Neuronal stem cell (in vitro differentiated cells): ENCODE results near the gene TENT5D.
"Not testable (repeated sequence)": the region's sequence is repeated elsewhere in the genome, so short reads cannot be mapped to it uniquely, and the experiment has no call there.

Experiments
- DNase-seq: peaks from one replicate; pipeline ENCODE4 v3.0.0-alpha.2; 2013; ENCODE audit warnings: low spot score
- H2AFZ ChIP-seq: one replicate; pipeline ENCODE4 v1.6.1; 2013; ENCODE audit warnings: mild to moderate bottlenecking, low read length, inconsistent platforms
- H2AK5ac ChIP-seq: 2 replicates; pipeline ENCODE4 v1.6.1; 2013; ENCODE audit warnings: low read depth, mild to moderate bottlenecking, inconsistent platforms, low read length, moderate library complexity, mixed read lengths
- H2BK120ac ChIP-seq: 2 replicates; pipeline ENCODE4 v1.6.1; 2013; ENCODE audit warnings: low read depth, mild to moderate bottlenecking, inconsistent platforms, low read length, moderate library complexity, mixed read lengths
- H2BK12ac ChIP-seq: one replicate; pipeline ENCODE4 v1.6.1; 2013; ENCODE audit warnings: low read length, inconsistent platforms
- H2BK15ac ChIP-seq: 2 replicates; pipeline ENCODE4 v1.6.1; 2013; ENCODE audit warnings: mild to moderate bottlenecking, low read length, inconsistent platforms, mixed read lengths
- H2BK5ac ChIP-seq: one replicate; pipeline ENCODE4 v1.6.1; 2013; ENCODE audit warnings: inconsistent platforms, mild to moderate bottlenecking, low read length, moderate library complexity
- H3K14ac ChIP-seq: one replicate; pipeline ENCODE4 v1.6.1; 2013; ENCODE audit warnings: low read length, inconsistent platforms
- H3K18ac ChIP-seq: 2 replicates; pipeline ENCODE4 v1.6.1; 2013; ENCODE audit warnings: low read length, inconsistent platforms
- H3K23ac ChIP-seq: 2 replicates; pipeline ENCODE4 v1.6.1; 2013; ENCODE audit warnings: low read depth, mild to moderate bottlenecking, mixed read lengths, low read length, inconsistent platforms; ENCODE audit not compliant: poor library complexity
- H3K27ac ChIP-seq: replicated peaks from 3 replicates; pipeline ENCODE4 v1.5.1; 2013; ENCODE audit warnings: low read length, inconsistent platforms
- H3K27me3 ChIP-seq, 3 experiments: 2 replicates each; pipeline ENCODE4 v1.6.1; 2013; ENCODE audit warnings: low read length in 3 of 3, mild to moderate bottlenecking in 2 of 3, inconsistent platforms in 1 of 3, low read depth in 1 of 3, mixed read lengths in 1 of 3, moderate library complexity in 1 of 3; ENCODE audit not compliant: control insufficient read depth in 3 of 3, insufficient read depth in 3 of 3
- H3K36me3 ChIP-seq, 2 donors: replicated peaks in 1 of 2; 2 replicates each; pipeline ENCODE4 v1.6.1; 2013; ENCODE audit warnings: low read length in 2 of 2; ENCODE audit not compliant: control insufficient read depth in 2 of 2, insufficient read depth in 2 of 2
- H3K4ac ChIP-seq: 2 replicates; pipeline ENCODE4 v1.6.1; 2013; ENCODE audit warnings: inconsistent platforms, mild to moderate bottlenecking, low read length, moderate library complexity
- H3K4me1 ChIP-seq, 2 donors: 1 replicate in 1 of 2; 2 replicates in 1 of 2; pipeline ENCODE4 v1.6.1; 2013; ENCODE audit warnings: low read length in 2 of 2, low read depth in 1 of 2; ENCODE audit not compliant: control insufficient read depth in 2 of 2, insufficient read depth in 1 of 2
- H3K4me2 ChIP-seq: one replicate; pipeline ENCODE4 v1.6.1; 2013; ENCODE audit warnings: mild to moderate bottlenecking, low read length, inconsistent platforms; ENCODE audit not compliant: insufficient read depth, poor library complexity, severe bottlenecking
- H3K4me3 ChIP-seq, 2 donors: 2 replicates each; pipeline ENCODE4 v1.5.1; 2013; ENCODE audit warnings: low read length in 2 of 2, mild to moderate bottlenecking in 2 of 2, inconsistent platforms in 1 of 2, moderate library complexity in 1 of 2
- H3K79me1 ChIP-seq: one replicate; pipeline ENCODE4 v1.6.1; 2013; ENCODE audit warnings: low read depth, mild to moderate bottlenecking, inconsistent platforms, low read length, moderate library complexity
- H3K9ac ChIP-seq: one replicate; pipeline ENCODE4 v1.6.1; 2013; ENCODE audit warnings: mild to moderate bottlenecking, low read depth, low read length, inconsistent platforms; ENCODE audit not compliant: poor library complexity
- H3K9me3 ChIP-seq, 2 donors: replicated peaks in 1 of 2; 2 replicates each; pipeline versions ENCODE3 to v1.6.1; 2013; ENCODE audit warnings: low read length in 2 of 2, mild to moderate bottlenecking in 2 of 2, inconsistent platforms in 1 of 2, low read depth in 1 of 2, mixed read lengths in 1 of 2, moderate library complexity in 1 of 2; ENCODE audit not compliant: control insufficient read depth in 2 of 2, insufficient read depth in 1 of 2
- H4K8ac ChIP-seq: one replicate; pipeline ENCODE4 v1.6.1; 2013; ENCODE audit warnings: low read depth, mild to moderate bottlenecking, inconsistent platforms, low read length, moderate library complexity
- H4K91ac ChIP-seq: one replicate; pipeline ENCODE4 v1.6.1; 2013; ENCODE audit warnings: low read length, low read depth, mild to moderate bottlenecking, inconsistent platforms; ENCODE audit not compliant: poor library complexity
- WGBS, 2 donors: extraction: QIAGEN DNeasy Blood & Tissue Kit; methylation state at CpG; one replicate each; pipeline ENCODE4 v1.1.7; 2013; ENCODE audit warnings: missing lambda C conversion rate in 2 of 2, mixed read lengths in 1 of 2; ENCODE audit not compliant: insufficient read length in 2 of 2, insufficient replicate concordance in 1 of 2; ENCODE audit errors: extremely low coverage in 2 of 2; 5-methylcytosine and 5-hydroxymethylcytosine counted together

TENT5D gene

DNA sequence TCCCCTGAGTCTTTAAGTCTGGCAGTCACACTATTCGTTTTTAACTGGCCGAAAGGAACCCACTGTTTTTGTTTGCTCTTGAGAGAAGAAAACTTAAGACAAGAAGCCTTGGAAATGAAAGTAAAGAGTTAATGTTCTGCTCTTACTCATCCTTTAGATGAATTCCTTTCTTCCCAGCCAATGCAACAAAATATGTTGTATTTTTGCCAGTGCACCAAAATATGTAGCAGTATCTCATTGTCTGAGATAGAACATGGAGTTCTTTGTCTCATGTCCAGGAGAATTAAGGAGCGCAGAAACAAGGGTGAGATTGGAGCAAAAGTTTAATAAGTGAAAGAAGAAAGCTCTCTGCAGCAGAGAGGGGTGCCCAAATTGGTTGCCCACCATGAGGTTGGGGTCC, 12.2 kb downstream of the TENT5D start:
- H3K4me3 ChIP-seq = no peak overlapping the region

DNA sequence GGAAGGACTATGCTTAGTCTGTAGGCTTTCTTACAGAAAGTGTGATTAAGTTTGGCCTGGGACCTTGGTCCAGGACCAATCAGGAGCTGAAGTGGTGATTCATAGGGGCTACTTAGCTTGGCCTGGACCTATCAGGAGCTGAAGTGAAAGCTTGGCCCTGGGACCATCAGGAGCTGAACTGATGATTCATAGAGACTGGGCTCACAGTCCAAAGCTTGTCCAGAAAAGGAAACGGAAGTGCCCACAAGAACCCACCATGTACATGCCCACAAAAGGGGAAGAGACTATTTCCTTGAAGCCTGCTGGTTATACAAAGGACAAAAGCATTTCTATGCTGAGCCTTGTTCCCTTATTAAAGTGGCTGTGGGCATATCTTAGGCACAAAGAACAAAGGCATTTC, 12.6 kb downstream of the TENT5D start:
- no CpG with 5 or more reads among the region's 1 CpG for WGBS, 2 donors
- Histone ChIP-seq H3K18ac (no peak overlapping the region), H2AFZ (no peak overlapping the region), H3K27ac (no peak overlapping the region), H3K9me3 (no peaks in the 10 kb centered on the region), H2BK15ac (no peak overlapping the region), H3K4ac (no peak overlapping the region), H4K8ac (no peak overlapping the region), H3K79me1 (no peaks in the 10 kb centered on the region), H2BK120ac (no peak overlapping the region), H3K4me3 (no peak overlapping the region), H2BK5ac (no peak overlapping the region), H4K91ac (no peak overlapping the region), H3K4me2 (no peak overlapping the region), H2AK5ac (no peak overlapping the region), H3K14ac (no peak overlapping the region), H3K36me3 (no peaks in the 10 kb centered on the region), H3K27me3 (no peaks in the 10 kb centered on the region), H3K23ac (no peak overlapping the region), H2BK12ac (no peak overlapping the region), H3K9ac (no peak overlapping the region), H3K4me1 (no peaks in the 10 kb centered on the region)
- no peak for DNase-seq

More for the DNA sequence above, 12.2 kb downstream of the TENT5D start:
- Histone ChIP-seq H3K79me1 (no peaks in the 10 kb centered on the region), H2BK12ac (no peak overlapping the region), H3K18ac (no peak overlapping the region), H3K9me3 (no peaks in the 10 kb centered on the region), H4K8ac (no peak overlapping the region), H2AFZ (no peak overlapping the region), H2BK5ac (no peak overlapping the region), H2BK15ac (no peak overlapping the region), H3K4me2 (no peak overlapping the region), H4K91ac (no peak overlapping the region), H3K36me3 (no peaks in the 10 kb centered on the region), H3K14ac (no peak overlapping the region), H3K4ac (no peak overlapping the region), H2AK5ac (no peak overlapping the region), H3K27me3 (no peaks in the 10 kb centered on the region), H3K27ac (no peak overlapping the region), H2BK120ac (no peak overlapping the region), H3K23ac (no peak overlapping the region), H3K9ac (no peak overlapping the region), H3K4me1 (no peaks in the 10 kb centered on the region)
- WGBS, 2 donors = no CpG with 5 or more reads among the region's 3 CpGs
- no peak for DNase-seq

DNA sequence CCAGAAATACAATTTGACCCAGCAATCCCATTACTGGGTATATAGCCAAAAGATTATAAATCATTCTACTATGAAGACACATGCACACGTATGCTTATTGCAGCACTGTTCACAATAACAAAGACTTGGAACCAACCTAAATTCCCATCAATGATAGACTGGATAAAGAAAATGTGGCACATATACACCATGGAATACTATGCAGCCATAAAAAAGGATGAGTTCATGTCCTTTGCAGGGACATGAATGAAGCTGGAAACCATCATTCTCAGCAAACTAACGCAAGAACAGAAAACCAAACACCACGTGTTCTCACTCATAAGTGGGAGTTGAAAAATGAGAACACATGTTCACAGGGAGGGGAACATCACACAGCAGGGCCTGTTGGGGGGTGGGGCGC, 47.9 kb downstream of the TENT5D start:
- H2AFZ ChIP-seq, H3K23ac ChIP-seq, H2BK120ac ChIP-seq, H3K9me3 ChIP-seq, H3K4me1 ChIP-seq, H3K4me2 ChIP-seq, DNase-seq, H4K8ac ChIP-seq, H2BK5ac ChIP-seq, H3K18ac ChIP-seq, H3K27ac ChIP-seq, H2AK5ac ChIP-seq, H3K9ac ChIP-seq, H3K4ac ChIP-seq, H3K27me3 ChIP-seq, H2BK15ac ChIP-seq, H4K91ac ChIP-seq, H3K4me3 ChIP-seq, H3K36me3 ChIP-seq, H3K79me1 ChIP-seq, H3K14ac ChIP-seq, H2BK12ac ChIP-seq: not testable (repeated sequence)
- WGBS, 2 donors = no CpG with 5 or more reads among the region's 4 CpGs

DNA sequence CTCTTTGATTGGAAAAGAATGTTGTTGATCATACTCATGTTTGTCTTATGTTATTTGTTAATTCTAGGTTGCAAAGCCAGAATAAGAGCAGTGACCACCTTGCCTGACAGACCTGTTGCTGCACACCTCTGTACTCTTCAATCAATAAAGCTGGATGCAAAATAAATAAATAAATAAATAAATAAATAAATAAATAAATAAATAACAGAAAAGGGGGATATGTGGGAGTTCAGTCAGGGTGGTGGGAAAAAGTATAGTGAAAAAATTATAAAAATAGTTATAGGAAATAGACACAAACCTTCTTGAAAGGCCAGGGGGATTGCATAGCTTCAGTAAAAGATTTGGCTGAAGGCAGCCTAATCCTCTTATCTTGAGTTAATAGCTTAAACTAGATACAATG, 51.3 kb downstream of the TENT5D start:
- Histone ChIP-seq H2BK12ac (no peak overlapping the region), H3K4me2 (no peak overlapping the region), H3K27me3 (no peaks in the 10 kb centered on the region), H3K23ac (no peak overlapping the region), H3K9ac (no peak overlapping the region), H3K36me3 (no peaks in the 10 kb centered on the region), H4K8ac (no peak overlapping the region), H2BK15ac (no peak overlapping the region), H3K27ac (no peak overlapping the region), H3K18ac (no peak overlapping the region), H2AFZ (no peak overlapping the region), H3K14ac (no peak overlapping the region), H3K4ac (no peak overlapping the region), H3K9me3 (no peaks in the 10 kb centered on the region), H2BK120ac (no peak overlapping the region), H3K79me1 (no peaks in the 10 kb centered on the region), H3K4me1 (no peaks in the 10 kb centered on the region), H2AK5ac (no peak overlapping the region), H3K4me3 (no peak overlapping the region), H2BK5ac (no peak overlapping the region), H4K91ac (no peak overlapping the region)
- no peak for DNase-seq
